Measurements from ENCODE around the gene EPHB2.

DNA sequence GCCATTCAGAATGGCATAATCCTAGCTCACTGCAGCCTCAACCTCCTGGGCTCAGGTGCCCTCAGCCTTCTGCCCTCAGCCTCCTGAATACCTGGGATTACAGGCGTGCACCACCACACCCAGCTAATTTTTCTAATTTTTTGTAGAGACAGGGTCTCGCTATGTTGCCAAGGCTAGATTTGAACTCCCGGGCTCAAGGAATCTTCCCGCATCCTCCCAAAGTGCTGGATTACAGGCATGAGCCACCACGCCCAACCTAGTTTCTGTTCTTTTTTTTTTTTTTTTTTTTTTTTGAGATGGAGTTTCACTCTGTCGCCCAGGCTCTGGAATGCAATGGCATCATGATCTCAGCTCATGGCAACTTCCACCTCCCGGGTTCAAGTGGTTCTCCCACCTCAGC, 153.1 kb downstream of the EPHB2 start:
- TF ChIP-seq, protein P1, sequence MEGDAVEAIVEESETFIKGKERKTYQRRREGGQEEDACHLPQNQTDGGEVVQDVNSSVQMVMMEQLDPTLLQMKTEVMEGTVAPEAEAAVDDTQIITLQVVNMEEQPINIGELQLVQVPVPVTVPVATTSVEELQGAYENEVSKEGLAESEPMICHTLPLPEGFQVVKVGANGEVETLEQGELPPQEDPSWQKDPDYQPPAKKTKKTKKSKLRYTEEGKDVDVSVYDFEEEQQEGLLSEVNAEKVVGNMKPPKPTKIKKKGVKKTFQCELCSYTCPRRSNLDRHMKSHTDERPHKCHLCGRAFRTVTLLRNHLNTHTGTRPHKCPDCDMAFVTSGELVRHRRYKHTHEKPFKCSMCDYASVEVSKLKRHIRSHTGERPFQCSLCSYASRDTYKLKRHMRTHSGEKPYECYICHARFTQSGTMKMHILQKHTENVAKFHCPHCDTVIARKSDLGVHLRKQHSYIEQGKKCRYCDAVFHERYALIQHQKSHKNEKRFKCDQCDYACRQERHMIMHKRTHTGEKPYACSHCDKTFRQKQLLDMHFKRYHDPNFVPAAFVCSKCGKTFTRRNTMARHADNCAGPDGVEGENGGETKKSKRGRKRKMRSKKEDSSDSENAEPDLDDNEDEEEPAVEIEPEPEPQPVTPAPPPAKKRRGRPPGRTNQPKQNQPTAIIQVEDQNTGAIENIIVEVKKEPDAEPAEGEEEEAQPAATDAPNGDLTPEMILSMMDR (conservative IDR thresholded peaks at IDR 0.05; ENCODE audit: low read length), result no peak
- no peak for TF ChIP-seq EZH2phosphoT487 (IDR thresholded peaks at IDR 0.05; ENCODE audit: borderline replicate concordance)

Data from Loucy (cell line).